Testis (tissue), 2 donors: ENCODE measurements around the gene CHRM4.

ENCODE experiments used
- POLR2A ChIP-seq: fragments of 450-650 bp; IDR thresholded peaks from one replicate; pipeline ENCODE4 v1.6.1; 2017; ENCODE audit warnings: antibody characterized with exemption, mild to moderate bottlenecking, moderate library complexity
- TF ChIP-seq, protein P1 (sequence below), 3 experiments: fragments of 450-650 bp in 2 of 3; fragments of 200-600 bp in 1 of 3; sonication (generic) in 1 of 3; IDR thresholded peaks; one replicate each; pipeline ENCODE4 v1.5.1; 2016 to 2019; ENCODE audit warnings: antibody characterized with exemption in 3 of 3, mild to moderate bottlenecking in 2 of 3, moderate library complexity in 1 of 3

DNA sequence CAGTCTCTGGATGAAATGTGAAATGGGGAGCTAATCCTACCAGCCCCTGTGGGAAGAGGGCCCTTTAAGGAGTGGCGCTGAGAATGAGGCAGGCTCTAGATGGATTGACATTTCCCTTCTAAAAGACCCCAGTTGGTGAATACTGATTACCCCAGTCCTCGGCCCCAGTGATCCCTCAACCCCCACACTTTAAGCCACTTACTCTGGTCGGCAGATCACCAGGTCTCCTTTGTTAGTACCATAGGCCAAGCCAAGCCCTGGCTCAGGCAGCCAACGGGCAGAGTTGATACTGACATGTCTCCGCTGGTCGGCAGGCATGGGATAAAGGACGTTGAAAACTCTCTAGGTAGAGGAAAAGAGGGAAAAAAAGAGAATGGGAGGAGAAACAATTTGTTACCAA is 26.1 kb upstream of the CHRM4 start:
- TF ChIP-seq POLR2A = no peak
- TF ChIP-seq, protein P1, sequence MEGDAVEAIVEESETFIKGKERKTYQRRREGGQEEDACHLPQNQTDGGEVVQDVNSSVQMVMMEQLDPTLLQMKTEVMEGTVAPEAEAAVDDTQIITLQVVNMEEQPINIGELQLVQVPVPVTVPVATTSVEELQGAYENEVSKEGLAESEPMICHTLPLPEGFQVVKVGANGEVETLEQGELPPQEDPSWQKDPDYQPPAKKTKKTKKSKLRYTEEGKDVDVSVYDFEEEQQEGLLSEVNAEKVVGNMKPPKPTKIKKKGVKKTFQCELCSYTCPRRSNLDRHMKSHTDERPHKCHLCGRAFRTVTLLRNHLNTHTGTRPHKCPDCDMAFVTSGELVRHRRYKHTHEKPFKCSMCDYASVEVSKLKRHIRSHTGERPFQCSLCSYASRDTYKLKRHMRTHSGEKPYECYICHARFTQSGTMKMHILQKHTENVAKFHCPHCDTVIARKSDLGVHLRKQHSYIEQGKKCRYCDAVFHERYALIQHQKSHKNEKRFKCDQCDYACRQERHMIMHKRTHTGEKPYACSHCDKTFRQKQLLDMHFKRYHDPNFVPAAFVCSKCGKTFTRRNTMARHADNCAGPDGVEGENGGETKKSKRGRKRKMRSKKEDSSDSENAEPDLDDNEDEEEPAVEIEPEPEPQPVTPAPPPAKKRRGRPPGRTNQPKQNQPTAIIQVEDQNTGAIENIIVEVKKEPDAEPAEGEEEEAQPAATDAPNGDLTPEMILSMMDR (IDR thresholded peaks at IDR 0.05) = no peak
